Upper lobe of right lung (tissue), 1 donor: Measurements from ENCODE around the gene ITGA2B. TPM values are rescaled to one million over a fixed set of nuclear protein-coding genes. Genes with fewer than 3 reads are reported as not detected.

ENCODE experiments used
- ATAC-seq: fragments of 200-7000 bp; cut with Tn5 transposase; one replicate; pipeline ENCODE4 v1.9.1; 2020; ENCODE audit warnings: mild to moderate bottlenecking, moderate library complexity
- DNase-seq: peaks from one replicate; pipeline ENCODE4 v3.0.0-alpha.2; 2020
- H3K27ac ChIP-seq: fragments of 200-600 bp; one replicate; pipeline ENCODE4 v1.8.0; 2022
- H3K27me3 ChIP-seq: fragments of 200-600 bp; one replicate; pipeline ENCODE4 v1.8.0; 2022; ENCODE audit warnings: mild to moderate bottlenecking
- H3K36me3 ChIP-seq: fragments of 200-600 bp; one replicate; pipeline ENCODE4 v1.8.0; 2022
- H3K4me1 ChIP-seq: fragments of 200-600 bp; one replicate; pipeline ENCODE4 v1.8.0; 2022
- H3K4me3 ChIP-seq: fragments of 200-600 bp; one replicate; pipeline ENCODE4 v1.8.0; 2022; ENCODE audit warnings: mild to moderate bottlenecking
- H3K9me3 ChIP-seq: fragments of 200-600 bp; one replicate; pipeline ENCODE4 v1.8.0; 2022
- intact Hi-C: fragments of 100-400 bp; cut with DNase I; formaldehyde crosslinking; loops from one replicate; pipeline ENCODE4 v1.11.0; 2022
- total RNA-seq: library from RNA; stranded (reverse); fragmentation: NEBNext Ultra II Directional; extraction: Animal tissue kit (Norgen Biotek cat#: 25700); gene quantifications from one replicate; pipeline ENCODE4 v1.2.1, GENCODE V29; 2021
- TF ChIP-seq, protein P1 (sequence below): fragments of 200-600 bp; IDR thresholded peaks from one replicate; pipeline ENCODE4 v1.8.0; 2022; ENCODE audit warnings: antibody characterized with exemption
- donor health status: DM: no; HTN: yes; CAD: no; lungs with severe emphysema.

The ITGA2B gene
- total RNA-seq, 1 donor from 2014 or later, result 4.6 TPM

GRCh38 chr17:44327715-44328449 is 61.6 kb downstream of the ITGA2B start:
- DNase-seq (no peak), ATAC-seq (no peak)
- Histone ChIP-seq H3K27me3 (no peaks in the 10 kb centered on the region), H3K4me1 (peaks cover 16% of the 10 kb centered on the region), H3K36me3 (no peaks in the 10 kb centered on the region), H3K9me3 (no peaks in the 10 kb centered on the region), H3K27ac (no peak overlapping the region), H3K4me3 (no peak overlapping the region)
- intact Hi-C loops, result no loop called here
- TF ChIP-seq, protein P1, sequence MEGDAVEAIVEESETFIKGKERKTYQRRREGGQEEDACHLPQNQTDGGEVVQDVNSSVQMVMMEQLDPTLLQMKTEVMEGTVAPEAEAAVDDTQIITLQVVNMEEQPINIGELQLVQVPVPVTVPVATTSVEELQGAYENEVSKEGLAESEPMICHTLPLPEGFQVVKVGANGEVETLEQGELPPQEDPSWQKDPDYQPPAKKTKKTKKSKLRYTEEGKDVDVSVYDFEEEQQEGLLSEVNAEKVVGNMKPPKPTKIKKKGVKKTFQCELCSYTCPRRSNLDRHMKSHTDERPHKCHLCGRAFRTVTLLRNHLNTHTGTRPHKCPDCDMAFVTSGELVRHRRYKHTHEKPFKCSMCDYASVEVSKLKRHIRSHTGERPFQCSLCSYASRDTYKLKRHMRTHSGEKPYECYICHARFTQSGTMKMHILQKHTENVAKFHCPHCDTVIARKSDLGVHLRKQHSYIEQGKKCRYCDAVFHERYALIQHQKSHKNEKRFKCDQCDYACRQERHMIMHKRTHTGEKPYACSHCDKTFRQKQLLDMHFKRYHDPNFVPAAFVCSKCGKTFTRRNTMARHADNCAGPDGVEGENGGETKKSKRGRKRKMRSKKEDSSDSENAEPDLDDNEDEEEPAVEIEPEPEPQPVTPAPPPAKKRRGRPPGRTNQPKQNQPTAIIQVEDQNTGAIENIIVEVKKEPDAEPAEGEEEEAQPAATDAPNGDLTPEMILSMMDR, result no peak

DNA sequence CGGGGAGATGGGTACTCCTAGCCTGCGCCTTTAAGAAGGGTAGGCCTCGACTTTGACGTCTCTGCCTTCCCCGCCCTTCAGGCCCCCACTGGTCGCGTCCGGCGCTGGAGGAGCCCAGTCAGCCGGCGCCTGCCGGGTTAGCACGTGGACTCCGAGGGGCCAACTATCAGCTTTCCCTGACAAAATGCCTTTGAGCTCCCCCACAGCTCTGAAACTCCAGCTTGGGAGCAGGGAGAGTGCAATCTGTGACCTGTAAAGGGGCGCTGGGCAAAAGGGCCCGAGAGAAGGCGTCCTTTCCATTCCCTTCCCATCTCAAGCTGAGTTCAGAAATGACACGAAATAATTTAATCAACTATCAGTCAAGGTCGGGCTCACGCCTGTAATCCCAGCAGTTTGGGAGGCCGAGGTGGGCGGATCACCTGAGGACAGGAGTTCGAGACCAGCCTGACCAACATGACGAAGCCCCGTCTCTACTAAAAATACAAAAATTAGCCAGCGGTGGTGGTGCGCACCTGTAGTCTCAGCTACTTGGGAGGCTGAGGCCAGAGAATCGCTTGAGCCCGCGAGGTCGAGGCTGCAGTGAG is 62.5 kb downstream of the ITGA2B start:
- TF ChIP-seq, protein P1, result no peak
- peaks cover 6% of the 10 kb centered on the region for H3K36me3 ChIP-seq
- peak overlapping the region; percentile 25 for H3K4me3 ChIP-seq
- ATAC-seq (peak; percentile 87), DNase-seq (peak; percentile 98)
- no peaks in the 10 kb centered on the region for H3K9me3 ChIP-seq
- H3K27ac ChIP-seq, result no peak overlapping the region
- peaks cover 17% of the 10 kb centered on the region for H3K4me1 ChIP-seq
- intact Hi-C loops, result no loop called here
- no peaks in the 10 kb centered on the region for H3K27me3 ChIP-seq

- H3K4me1 ChIP-seq, result peaks cover 17% of the 10 kb centered on the region
- H3K27me3 ChIP-seq, result no peaks in the 10 kb centered on the region
- DNase-seq, result peak; percentile 98
- no peaks in the 10 kb centered on the region for H3K9me3 ChIP-seq
- peak within 1 kb of the TSS; percentile 87 for H3K27ac ChIP-seq
- ATAC-seq, result peak; percentile 93
- peak within 1 kb of the TSS; percentile 97 for H3K4me3 ChIP-seq
- intact Hi-C loops, result loop anchor here (5.0 kb wide), 1 partner anchor 107 kb away; the partner anchor contains the start of gene UBTF
- H3K36me3 ChIP-seq, result peaks cover 28% of the 10 kb centered on the region
- TF ChIP-seq, protein P1, result no peak
These were observed 64.7 kb downstream of the ITGA2B start, which contains the start of gene SLC25A39 for GRCh38 chr17:44324571-44325275. Gene SLC25A39 (minus strand): TSS chr17:44324823. CDS start chr17:44323562, 1,261 bp downstream.

- no peaks in the 10 kb centered on the region for H3K9me3 ChIP-seq
- no peaks in the 10 kb centered on the region for H3K27me3 ChIP-seq
- TF ChIP-seq, protein P1, result no peak
- H3K36me3 ChIP-seq, result peaks cover 33% of the 10 kb centered on the region
- intact Hi-C loops, result loop anchor here (5.0 kb wide), 1 partner anchor 107 kb away; the partner anchor contains the start of gene UBTF
- DNase-seq (peak; percentile 79), ATAC-seq (peak; percentile 2)
- H3K4me3 ChIP-seq, result peak overlapping the region; percentile 97
- peaks cover 17% of the 10 kb centered on the region for H3K4me1 ChIP-seq
- peak overlapping the region; percentile 77 for H3K27ac ChIP-seq
These were observed 65.3 kb downstream of the ITGA2B start for GRCh38 chr17:44324092-44324570.

DNA sequence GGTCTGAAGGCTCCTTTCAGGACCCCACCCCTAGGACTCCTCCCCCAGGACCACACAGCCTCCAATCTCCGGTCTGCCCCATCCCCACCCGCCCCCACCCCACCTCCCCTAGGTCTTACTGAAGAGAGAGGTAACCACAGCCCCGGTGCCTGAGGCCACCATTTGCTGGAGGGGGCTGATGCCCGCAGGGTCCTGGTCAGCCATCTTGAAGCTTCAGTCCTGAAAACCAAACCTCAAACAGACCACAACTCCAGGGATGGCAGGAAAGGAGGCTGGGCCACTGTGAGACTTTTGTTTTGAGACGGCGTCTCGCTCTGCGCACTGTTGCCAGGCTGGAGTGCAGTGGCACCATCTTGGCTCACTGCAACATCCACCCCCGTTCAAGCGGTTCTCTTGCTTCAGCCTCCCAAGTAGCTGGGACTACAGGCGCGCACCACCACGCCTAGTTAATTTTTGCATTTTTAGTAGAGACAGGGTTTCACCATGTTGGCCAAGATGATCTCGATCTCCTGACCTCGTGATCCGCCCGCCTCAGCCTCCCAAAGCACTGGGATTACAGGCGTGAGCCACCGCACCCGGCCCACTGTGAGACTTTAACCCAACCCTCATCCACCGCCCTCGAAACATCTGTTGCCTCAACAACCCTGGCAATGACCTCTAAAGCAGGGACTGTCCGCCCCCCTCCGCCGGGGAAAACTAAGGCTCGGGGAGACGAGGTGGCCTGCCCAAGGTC is 65.9 kb downstream of the ITGA2B start:
- H3K27me3 ChIP-seq, result no peaks in the 10 kb centered on the region
- peaks cover 33% of the 10 kb centered on the region for H3K36me3 ChIP-seq
- ATAC-seq (no peak), DNase-seq (no peak)
- H3K4me1 ChIP-seq, result peaks cover 17% of the 10 kb centered on the region
- peak overlapping the region; percentile 77 for H3K27ac ChIP-seq
- TF ChIP-seq, protein P1, result no peak
- no peaks in the 10 kb centered on the region for H3K9me3 ChIP-seq
- peak overlapping the region; percentile 97 for H3K4me3 ChIP-seq
- intact Hi-C loops, result loop anchor here (5.0 kb wide), 1 partner anchor 106 kb away; the partner anchor contains the start of gene UBTF
